ENCODE measurements around the gene LHX8.
"Not testable (repeated sequence)": the region's sequence is repeated elsewhere in the genome, so short reads cannot be mapped to it uniquely, and the experiment has no call there.

The LHX8 gene

GRCh38 chr1:75133750-75134646 is at the start of gene LHX8:
Gene LHX8 (plus strand): TSS chr1:75134388. CDS start chr1:75136615, 2,227 bp downstream.
- peak; percentile 25 for DNase-seq

GRCh38 chr1:75085931-75086330 is 48.3 kb upstream of the LHX8 start:
- no peak for DNase-seq

- no peak for DNase-seq
Observed at GRCh38 chr1:75087278-75087677, 46.9 kb upstream of the LHX8 start.

- DNase-seq: no peak
Observed at GRCh38 chr1:75092141-75092540, 42.0 kb upstream of the LHX8 start.

GRCh38 chr1:75097654-75098053 is 36.5 kb upstream of the LHX8 start:
- peak; percentile 54 for DNase-seq

GRCh38 chr1:75099581-75099980 is 34.6 kb upstream of the LHX8 start:
- DNase-seq: no peak

GRCh38 chr1:75100481-75101092 is 33.6 kb upstream of the LHX8 start:
- DNase-seq: no peak

- DNase-seq: not testable (repeated sequence)
Observed at GRCh38 chr1:75112362-75112951, 21.7 kb upstream of the LHX8 start.

GRCh38 chr1:75115654-75116053 is 18.5 kb upstream of the LHX8 start:
- DNase-seq: no peak

GRCh38 chr1:75123756-75124155 is 10.4 kb upstream of the LHX8 start:
- no peak for DNase-seq

- DNase-seq: no peak
Observed at GRCh38 chr1:75124510-75124909, 9.7 kb upstream of the LHX8 start.

- peak; percentile 13 for DNase-seq
Observed at GRCh38 chr1:75125161-75125726, 8.9 kb upstream of the LHX8 start.

- no peak for DNase-seq
Observed at GRCh38 chr1:75126611-75127101, 7.5 kb upstream of the LHX8 start.

GRCh38 chr1:75127916-75128717 is 6.1 kb upstream of the LHX8 start:
- no peak for DNase-seq

- DNase-seq: no peak
Observed at GRCh38 chr1:75129660-75129982, 4.6 kb upstream of the LHX8 start.

GRCh38 chr1:75129983-75130789 is 4.0 kb upstream of the LHX8 start:
- peak; percentile 21 for DNase-seq

GRCh38 chr1:75130865-75131564 is 3.2 kb upstream of the LHX8 start:
- DNase-seq: peak; percentile 28

- no peak for DNase-seq
Observed at GRCh38 chr1:75131565-75132241, 2.5 kb upstream of the LHX8 start.

GRCh38 chr1:75132242-75132811 is 1.9 kb upstream of the LHX8 start:
- peak; percentile 15 for DNase-seq
